GM18499 (cell line): ENCODE results near the gene KCNJ10.
"Not testable (repeated sequence)": the region's sequence is repeated elsewhere in the genome, so short reads cannot be mapped to it uniquely, and the experiment has no call there.

Source experiments
- ATAC-seq: cut with Tn5 transposase; IDR thresholded peaks from one replicate; pipeline ENCODE4 v1.9.1; 2021; ENCODE audit warnings: moderate number of reproducible peaks; ENCODE audit not compliant: insufficient read depth, unreplicated experiment

The KCNJ10 gene

DNA sequence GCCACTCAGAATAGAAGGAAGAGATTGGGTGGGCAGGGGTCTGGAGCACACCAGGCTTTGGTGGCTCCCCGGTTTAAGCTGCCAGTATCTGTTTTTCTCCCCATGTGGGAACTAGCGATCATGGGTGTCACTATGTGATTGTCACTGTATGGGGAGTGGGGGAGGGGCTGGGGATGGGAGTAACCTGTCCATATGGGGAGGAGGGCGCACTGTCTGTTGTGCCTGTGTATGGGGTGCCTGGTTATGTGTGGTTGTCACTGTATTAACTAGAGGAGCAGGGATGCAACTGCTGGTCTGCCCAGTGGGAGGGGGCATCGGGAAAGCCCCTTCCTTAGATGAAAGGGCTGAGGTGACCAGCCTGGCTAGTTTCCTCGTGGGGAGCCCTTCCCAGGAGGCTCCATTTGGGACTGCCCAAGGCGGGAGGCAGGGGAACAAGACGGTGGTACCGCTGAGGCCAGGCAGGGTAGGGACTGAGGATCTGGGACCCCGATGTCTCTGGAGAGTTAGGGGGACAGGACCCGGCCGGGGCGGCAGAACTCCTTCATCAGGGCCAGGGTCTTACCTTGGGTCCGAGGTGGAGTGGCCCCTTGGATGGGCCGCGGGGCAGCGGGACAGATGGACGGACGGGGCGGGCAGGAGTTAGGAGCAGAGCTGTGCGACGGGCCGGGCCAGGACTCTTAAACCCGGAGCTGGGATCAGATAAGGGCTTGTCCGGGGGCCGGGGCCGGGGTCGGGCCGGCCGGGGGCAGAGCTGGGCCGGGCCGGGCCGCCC lies at the start of gene KCNJ10:
TSS of gene KCNJ10 (minus strand) at position 701 of the 772 bp plus-strand sequence. CDS start 27,628 bp downstream, outside the sequence.
- no peak for ATAC-seq

DNA sequence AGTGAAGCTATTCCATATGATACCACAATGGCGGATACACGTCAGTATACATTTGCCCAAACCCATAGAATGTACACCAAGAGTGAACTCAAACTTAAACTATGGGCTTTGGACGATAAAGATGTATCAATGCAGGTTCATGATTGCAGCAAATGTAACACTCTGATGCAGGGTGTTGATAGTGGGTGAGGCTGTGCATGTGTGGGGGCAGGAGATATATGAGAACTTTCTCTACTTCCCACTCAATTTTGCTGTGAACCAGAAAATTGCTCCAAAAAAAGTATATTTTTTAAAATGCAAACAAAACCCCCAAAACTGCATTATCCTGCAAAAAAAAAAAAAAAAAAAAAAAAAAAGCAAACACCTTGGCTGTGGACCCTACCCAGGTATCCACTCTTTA lies 49.0 kb upstream of the KCNJ10 start:
- ATAC-seq = no peak

DNA sequence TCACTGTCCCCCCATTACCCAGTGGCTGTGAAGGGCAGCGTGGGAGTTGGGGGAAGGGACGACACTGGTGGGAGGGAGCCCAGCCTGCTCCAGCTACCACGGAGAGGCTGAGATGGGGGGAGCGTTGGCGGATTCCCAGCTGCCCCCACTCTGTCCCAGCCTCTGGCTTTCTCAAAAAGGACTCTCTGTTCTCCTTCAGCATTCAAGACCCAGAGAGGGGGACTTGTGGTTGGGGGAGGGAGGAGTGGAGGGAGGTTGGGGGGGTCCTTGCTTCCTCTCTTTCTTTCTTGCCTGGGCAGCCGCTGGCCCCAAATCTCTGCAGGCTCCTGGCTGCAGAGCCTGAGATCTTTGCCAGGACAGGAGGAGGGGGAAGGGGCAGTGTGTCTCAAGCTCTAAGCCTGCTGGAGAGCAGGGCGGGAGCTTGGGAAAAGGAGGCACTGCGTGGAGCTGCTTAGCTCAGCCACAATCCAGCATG lies 47.8 kb upstream of the KCNJ10 start:
- no peak for ATAC-seq

DNA sequence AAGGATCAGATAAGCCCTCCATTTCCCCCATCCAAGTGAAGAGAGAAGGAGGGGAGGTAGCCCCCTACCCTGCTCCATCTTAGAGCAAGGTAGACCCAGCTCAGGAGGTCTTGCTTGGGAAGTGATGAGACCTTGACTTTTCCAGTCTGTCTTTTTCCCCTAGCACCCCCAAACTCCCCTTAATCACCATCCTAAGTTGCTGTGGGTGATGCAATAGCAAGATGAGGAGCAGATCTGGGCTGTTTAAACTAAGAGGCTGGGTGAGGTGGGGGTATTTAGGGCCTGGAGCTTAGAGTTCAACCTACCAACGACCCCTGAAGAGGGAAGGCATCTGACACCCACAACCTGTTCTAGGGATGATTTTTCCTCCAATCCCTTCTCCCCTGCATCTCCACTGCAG lies 47.3 kb upstream of the KCNJ10 start:
- no peak for ATAC-seq

DNA sequence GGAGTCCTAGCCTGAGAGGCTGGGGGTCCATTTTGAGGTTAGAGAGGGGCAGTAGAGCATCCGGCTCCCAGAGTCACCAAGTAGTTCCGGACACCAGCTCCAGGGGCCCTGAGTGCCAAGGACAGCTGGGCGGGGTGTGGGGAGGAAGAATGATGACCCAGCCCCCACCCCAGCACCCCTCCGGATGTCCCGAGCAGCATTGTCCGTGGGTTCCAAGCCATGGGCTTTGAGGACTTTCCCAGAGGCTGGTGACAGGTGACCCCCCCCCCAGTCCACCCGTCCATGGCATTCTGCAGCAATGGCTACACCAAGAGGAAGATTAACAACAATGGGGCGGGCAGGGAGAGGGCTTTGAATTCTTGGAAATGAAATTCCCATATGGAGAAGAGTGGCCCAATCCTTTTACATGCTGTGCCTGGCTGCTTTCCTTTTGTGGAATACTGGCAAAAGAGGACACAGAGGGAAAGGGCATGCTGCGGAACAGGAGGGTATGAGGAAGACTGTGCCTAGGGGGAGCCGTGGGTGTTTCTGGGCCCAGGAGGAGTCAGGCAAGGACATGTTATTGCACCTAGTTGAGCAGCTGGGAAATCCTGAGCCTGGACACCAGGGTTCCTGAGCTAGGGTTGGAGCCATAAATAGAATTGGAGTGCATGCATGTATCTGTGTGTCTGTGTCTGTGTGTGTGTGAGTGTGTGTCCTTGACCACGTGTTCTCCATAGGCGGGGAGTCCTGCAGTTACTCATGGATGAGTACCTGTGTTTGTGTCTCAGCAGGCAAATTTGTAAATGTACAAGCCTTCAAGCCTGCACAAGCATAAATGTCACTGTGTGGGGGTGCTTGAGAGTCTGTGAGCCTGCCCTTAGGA lies 46.6 kb upstream of the KCNJ10 start:
- no peak for ATAC-seq

DNA sequence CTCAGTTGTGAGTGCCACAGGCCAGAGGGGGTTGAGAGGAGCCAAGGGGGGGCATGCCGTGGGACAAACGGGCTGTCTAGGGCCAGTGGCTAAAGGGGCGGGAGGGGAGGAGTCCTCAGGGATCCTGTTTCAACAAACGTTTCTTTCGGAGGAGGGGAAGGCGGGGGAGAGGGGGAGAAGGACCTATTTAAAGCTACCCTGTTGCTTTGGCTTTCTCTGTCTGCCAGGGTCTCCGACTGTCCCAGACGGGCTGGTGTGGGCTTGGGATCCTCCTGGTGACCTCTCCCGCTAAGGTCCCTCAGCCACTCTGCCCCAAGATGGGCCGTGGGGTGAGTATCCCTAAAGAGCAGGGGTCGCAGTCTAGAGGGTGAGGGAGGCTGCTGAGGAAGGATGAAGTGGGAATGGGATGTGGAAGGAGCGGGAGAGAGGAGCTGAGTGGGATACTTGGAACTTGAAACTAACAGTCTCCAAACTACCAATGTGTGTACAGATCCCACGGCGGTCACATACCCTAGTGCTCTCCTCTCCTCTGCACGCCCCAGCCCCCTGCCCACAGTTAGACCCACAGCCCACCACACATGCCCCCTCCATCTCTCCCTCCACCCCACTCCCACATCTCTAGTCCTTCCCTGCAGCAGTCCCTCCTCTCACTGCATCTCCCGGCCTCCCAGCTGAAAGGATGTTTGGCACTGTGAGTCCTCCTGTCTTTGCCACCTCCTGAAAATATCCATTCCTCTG lies 45.8 kb upstream of the KCNJ10 start, which contains the start of gene ATP1A2:
TSS of gene ATP1A2 (plus strand) at position 215 of the 738 bp plus-strand sequence. CDS start at position 318, 103 bp downstream.
- no peak for ATAC-seq

DNA sequence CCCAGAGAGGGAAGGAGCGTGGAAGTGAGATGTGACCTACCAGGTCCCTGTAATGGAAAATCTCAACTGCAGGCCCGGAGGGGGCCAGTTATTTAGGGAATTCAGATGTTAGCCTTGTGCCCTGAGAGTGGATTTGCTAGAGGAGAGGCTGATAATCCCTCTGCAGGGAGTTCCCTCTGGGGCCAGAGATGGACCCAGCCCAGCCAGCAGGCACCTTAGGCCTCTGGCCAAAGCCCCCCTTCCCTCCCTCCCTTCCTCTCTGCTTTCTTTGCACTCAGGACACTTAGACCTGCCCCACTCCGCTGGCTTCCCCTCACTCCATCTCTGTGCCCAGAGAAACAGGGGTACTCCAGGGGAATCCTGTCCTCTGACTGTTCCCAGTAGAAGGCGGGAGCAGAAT lies 44.1 kb upstream of the KCNJ10 start:
- ATAC-seq = no peak

DNA sequence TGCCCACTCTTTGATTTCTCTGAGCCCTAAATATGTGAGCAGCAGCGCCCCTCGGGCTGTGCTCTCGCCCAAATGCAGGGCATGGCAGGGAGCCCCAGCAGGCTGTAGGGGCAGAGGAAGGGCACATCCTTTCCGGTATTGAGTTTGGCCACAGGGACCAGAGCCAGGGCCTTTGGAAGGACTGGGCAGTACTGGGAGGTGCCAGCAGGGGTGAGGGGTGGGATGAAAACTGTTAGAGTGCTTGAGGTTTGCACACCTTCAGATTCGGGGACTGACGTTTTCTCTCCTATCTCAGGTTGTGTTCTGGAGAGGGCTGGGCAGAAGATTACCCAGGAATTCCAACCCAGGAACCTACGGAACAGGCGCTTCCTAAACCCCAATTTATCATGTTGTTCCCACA lies 43.4 kb upstream of the KCNJ10 start:
- no peak for ATAC-seq

DNA sequence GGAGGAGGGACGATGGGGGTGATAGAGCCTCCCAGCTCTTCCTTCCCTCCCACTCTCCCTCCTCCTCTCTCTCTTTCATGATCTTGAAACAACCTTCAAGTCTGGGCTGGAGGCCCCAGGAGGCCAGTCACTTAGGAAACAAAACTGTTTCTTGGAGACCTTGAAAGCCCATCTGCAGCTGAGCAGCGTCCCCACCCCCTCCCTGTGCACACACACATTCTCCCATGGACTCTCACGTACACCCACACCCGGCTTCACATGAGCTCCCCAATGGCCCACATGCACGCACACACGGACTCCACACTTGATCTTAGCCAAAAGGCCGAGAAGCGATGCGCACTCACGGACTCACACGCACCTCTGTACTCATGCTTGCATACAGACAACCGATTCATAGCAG lies 42.4 kb upstream of the KCNJ10 start:
- no peak for ATAC-seq

DNA sequence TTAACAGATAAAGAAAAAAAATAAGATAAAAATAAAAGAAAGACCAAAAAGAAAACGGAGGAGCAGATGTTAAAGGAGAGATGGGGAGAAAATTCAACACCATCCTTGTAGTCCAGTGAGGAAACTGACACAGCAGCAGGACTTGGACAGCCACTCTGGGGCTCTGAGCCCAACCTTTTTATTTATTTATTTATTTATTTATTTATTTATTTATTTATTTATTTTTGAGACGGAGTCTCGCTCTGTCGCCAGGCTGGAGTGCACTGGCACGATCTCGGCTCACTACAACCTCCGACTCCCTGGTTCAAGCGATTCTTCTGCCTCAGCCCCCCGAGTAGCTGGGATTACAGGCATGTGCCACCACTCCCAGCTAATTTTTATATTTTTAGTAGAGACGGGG lies 41.5 kb upstream of the KCNJ10 start:
- ATAC-seq = not testable (repeated sequence)

DNA sequence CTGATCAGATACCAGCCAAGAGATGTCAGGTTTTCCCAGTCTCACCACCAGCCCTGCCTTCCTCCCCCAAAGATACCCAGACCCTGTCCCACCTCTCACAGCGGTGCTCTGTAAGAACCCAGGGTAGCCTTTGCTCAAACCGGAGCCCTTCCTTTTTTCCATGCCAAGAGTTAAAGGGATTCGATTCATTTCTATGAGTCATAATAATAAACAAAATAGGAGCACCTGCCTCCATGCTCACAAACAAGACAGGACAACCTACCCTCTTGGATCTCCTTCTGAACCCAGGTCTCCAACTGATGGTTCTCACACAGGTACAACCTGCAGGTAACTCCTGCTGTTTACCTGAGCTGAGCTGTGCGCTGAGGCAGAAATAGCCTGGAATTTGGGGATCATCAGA lies 39.7 kb upstream of the KCNJ10 start:
- no peak for ATAC-seq

DNA sequence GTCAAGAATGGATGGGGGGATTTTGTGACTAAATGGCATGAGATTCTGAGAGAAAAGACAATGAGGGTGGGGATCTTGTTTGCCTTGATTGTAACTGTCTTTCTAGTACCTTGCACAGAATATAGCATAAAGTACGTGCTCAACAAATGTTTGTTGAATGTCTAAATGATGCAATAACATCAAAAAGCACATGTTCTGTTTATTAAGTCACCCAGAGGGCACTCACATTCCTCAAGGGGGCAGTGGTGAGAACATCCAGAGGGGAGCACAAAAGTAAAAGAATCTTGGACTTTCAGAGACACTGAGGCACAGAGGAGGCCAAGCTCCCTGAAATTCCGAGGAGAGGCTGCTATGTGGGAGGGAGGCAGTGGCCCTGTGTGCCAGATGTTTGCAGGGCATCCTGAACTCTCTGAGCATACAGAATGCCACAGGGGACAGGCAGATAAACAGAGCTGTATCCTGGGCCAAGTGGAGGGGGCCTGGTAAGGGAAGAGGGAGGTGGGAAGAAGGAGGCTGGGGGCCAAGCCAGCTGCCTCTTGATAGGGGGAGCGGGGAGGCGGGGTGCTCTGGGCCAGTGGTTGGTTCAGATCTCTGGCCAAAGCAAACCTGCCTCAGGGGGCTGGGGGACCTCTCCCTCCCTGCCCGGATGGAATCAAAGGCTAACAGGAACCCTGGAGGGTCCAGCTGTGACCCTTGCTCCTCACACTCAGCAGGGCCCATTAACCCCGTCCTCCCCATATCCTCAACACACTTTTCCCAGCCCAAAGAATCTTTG lies 39.1 kb upstream of the KCNJ10 start:
- ATAC-seq = no peak

DNA sequence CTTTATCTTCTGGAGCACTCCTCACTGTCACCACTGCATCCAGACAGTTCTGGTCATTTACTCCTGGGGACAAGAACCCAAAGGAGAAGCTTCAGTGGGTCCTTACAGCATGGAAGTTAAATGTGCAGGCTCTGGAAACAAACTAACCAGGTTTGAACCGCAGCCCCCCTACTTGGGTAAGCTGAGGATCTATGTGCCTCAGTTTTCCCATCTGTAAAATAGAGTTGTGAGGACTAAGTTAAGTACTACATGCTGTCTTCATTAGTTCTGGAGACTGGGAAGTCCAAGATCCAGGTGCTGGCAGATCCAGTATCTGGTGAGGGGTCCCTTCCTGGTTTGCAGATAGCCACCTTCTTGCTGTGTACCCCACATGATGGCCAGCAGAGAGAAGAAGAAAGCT lies 37.6 kb upstream of the KCNJ10 start:
- ATAC-seq = no peak

DNA sequence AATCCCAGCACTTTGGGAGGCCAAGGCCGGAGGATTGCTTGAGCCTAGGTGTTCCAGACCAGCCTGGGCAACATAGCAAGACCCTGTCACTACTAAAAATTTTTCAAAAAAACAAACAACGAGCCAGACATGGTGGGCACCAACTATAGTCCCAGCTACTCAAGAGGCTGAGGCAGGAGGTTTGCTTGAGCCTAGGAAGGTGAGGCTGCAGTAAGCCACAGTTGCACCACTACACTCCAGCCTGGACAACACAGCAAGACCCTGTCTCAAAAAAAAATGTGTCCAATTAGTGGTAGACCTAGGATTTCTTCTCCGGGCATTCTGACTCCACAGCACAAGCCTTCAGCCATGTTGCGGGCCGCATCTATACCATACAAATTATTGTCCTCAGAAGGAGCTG lies 35.2 kb upstream of the KCNJ10 start:
- ATAC-seq = no peak

DNA sequence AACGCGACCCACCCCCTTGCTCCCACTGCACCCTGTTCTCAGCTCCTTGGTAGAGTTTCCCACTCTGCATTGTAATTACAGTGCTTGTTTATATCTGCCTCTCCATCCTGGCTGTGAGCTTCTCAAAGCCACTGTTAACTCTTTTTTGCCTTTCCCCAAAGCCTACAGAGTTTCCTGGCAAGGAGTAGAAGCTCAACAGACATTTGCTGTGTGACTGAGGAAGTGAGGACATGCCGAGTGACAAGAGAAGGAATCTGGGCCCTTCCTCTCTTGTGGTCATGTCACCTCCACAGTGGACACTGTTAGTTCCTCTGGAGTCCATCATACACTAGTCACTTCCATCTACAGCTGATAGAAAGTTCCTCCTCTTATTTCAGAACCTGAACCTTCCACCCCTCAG lies 34.5 kb upstream of the KCNJ10 start:
- no peak for ATAC-seq

DNA sequence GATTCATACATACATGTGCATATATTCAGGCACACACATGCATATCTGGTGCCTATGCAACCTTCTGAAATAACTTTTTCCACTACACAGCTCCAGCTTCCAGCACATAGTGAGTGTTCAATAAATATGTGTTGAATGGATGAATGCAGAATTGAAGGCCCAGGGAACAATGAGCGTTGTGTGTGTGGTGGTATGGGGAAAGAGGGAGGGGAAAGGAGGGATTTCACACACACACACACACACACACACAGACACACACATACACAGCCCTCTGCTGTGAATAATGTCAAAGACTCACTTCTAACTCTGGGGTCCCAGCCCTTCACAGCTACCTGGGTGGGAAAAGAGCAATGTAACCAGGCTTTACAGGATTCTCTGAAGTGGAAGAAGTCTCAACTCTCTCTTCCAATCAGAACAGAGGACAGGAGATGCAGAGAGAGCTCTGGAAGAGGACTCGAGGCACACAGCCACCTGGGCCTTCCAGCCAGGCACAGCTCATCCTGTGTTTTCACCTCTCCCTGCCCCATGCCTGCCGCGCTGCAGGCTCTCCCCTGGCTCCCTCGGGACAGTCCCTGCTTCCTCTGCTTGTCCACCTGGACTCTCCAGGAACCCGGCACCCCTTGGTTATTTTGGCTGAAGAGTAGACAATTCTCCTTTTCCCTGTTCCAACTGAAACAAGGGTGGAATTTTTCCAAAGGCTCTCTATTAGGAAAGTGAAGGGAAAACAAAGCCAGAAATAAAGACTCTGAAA lies 33.9 kb upstream of the KCNJ10 start:
- no peak for ATAC-seq

DNA sequence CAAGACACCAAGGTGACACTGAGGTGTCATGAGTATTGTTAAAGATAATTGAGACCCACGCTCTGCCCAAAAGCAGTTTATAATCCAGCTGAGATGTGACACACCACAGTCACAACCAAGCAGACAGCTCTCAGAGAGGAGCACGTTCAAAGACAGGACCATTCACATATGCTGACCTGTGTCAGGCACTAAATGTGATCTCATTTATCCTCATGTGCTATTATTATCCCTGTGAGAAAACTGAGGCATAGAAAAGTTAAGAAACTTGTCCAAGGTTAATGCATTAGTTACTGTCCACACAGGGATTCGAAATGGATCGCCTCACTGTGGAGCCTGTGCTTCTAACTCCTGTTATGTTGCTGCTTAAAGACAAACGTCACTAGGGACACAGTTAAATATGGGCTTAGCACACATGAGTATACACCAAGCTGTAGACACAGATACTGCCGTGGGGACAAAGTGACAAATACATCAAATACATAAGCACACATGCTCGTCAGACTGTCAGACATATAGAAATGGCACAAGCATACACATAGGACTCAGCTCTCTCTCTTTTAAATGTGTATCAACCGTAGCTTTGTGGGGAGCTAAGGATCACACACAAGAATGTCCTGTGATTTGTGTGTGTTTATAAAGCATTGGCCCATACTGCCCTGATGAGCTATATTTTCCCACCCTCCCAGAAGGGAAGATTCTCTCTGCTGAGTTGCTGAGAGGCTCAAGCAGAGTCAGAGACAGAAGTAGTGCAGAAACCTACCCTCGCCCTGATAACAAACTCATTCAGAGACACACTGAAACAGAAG lies 32.0 kb upstream of the KCNJ10 start:
- no peak for ATAC-seq

DNA sequence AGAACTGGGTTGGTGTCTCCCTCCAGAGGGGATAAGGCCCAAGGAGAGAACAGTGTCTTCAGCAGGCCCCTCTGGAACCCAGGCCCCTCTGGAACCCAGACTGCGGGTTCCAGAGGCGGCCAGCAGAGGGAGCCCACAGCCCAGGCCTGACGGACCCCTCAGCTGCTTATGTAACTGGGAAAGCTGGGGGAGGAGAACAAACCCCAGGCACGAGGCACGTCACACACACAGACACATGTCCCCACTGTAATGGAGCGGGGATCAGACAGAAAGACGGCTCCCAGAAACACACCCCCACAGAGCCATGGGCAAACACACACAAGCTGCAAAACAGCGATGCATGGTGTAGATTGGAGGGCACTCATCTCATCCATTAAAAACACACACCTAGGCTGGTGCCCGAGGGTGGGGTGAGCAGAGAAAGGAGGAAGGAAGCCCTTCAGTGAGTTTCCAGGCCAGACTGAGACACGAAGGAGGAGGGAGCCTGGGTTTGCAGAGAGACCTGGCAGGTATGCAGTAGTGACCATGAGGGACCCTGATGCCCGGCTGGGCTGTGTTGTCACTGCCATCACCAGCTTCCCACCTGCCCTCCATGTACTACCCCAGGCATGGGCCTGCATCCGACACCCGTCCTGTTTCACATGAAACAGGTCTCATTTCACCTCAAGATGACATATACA lies 31.2 kb upstream of the KCNJ10 start:
- no peak for ATAC-seq
